ENCODE results near the gene RASD2.

Gene RASD2

GRCh38 chr22:35539487-35539886, 1.1 kb upstream of the RASD2 start:
- DNase-seq (ENCODE audit: low read depth, low spot score), result no peak
- no peak overlapping the region for H3K27ac ChIP-seq

- DNase-seq (ENCODE audit: low read depth, low spot score), result no peak
These were observed 579 bp upstream of the RASD2 start for GRCh38 chr22:35539910-35540594.

GRCh38 chr22:35541254-35541748, 670 bp downstream of the RASD2 start:
- no peak for DNase-seq (ENCODE audit: low read depth, low spot score)

More at GRCh38 chr22:35539910-35540594, 579 bp upstream of the RASD2 start:
- H3K27ac ChIP-seq, result no peak overlapping the region

GRCh38 chr22:35542157-35542938, 1.7 kb downstream of the RASD2 start:
- H3K27ac ChIP-seq, result no peak overlapping the region
- DNase-seq (ENCODE audit: low read depth, low spot score), result no peak

More at GRCh38 chr22:35541254-35541748, 670 bp downstream of the RASD2 start:
- H3K27ac ChIP-seq, result no peak overlapping the region

GRCh38 chr22:35542939-35543516, 2.4 kb downstream of the RASD2 start:
- no peak overlapping the region for H3K27ac ChIP-seq
- no peak for DNase-seq (ENCODE audit: low read depth, low spot score)

GRCh38 chr22:35543702-35544101, 3.1 kb downstream of the RASD2 start:
- no peak overlapping the region for H3K27ac ChIP-seq
- DNase-seq (ENCODE audit: low read depth, low spot score), result no peak

- no peak overlapping the region for H3K27ac ChIP-seq
- DNase-seq (ENCODE audit: low read depth, low spot score), result no peak
These were observed 3.6 kb downstream of the RASD2 start for GRCh38 chr22:35544189-35544588.

GRCh38 chr22:35544827-35545226, 4.2 kb downstream of the RASD2 start:
- no peak overlapping the region for H3K27ac ChIP-seq
- DNase-seq (ENCODE audit: low read depth, low spot score), result no peak

- no peak for DNase-seq (ENCODE audit: low read depth, low spot score)
- H3K27ac ChIP-seq, result no peak overlapping the region
These were observed 6.3 kb downstream of the RASD2 start for GRCh38 chr22:35546886-35547285.

GRCh38 chr22:35547987-35548721, 7.5 kb downstream of the RASD2 start:
- no peak for DNase-seq (ENCODE audit: low read depth, low spot score)
- no peak overlapping the region for H3K27ac ChIP-seq

- no peak overlapping the region for H3K27ac ChIP-seq
- DNase-seq (ENCODE audit: low read depth, low spot score), result no peak
These were observed 8.1 kb downstream of the RASD2 start for GRCh38 chr22:35548722-35549112.

- no peak for DNase-seq (ENCODE audit: low read depth, low spot score)
- H3K27ac ChIP-seq, result no peak overlapping the region
These were observed 8.7 kb downstream of the RASD2 start for GRCh38 chr22:35549328-35549727.

- DNase-seq (ENCODE audit: low read depth, low spot score), result no peak
- H3K27ac ChIP-seq, result no peak overlapping the region
These were observed 11.0 kb downstream of the RASD2 start for GRCh38 chr22:35551549-35552177.

- DNase-seq (ENCODE audit: low read depth, low spot score), result no peak
- no peak overlapping the region for H3K27ac ChIP-seq
These were observed 11.7 kb downstream of the RASD2 start for GRCh38 chr22:35552196-35552842.

- DNase-seq (ENCODE audit: low read depth, low spot score), result no peak
- no peak overlapping the region for H3K27ac ChIP-seq
These were observed 12.2 kb downstream of the RASD2 start for GRCh38 chr22:35552846-35553245.

- H3K27ac ChIP-seq, result no peak overlapping the region
- no peak for DNase-seq (ENCODE audit: low read depth, low spot score)
These were observed 12.7 kb downstream of the RASD2 start for GRCh38 chr22:35553341-35553740.

GRCh38 chr22:35554297-35554845, 13.7 kb downstream of the RASD2 start:
- no peak overlapping the region for H3K27ac ChIP-seq
- no peak for DNase-seq (ENCODE audit: low read depth, low spot score)

- no peak overlapping the region for H3K27ac ChIP-seq
- no peak for DNase-seq (ENCODE audit: low read depth, low spot score)
These were observed 14.9 kb downstream of the RASD2 start for GRCh38 chr22:35555483-35555890.

- DNase-seq (ENCODE audit: low read depth, low spot score), result no peak
- H3K27ac ChIP-seq, result no peak overlapping the region
These were observed 15.4 kb downstream of the RASD2 start for GRCh38 chr22:35555946-35556547.
